ENCODE data around the gene GABBR2.
A peak's percentile ranks its signal among the peaks of the same experiment; 100 is the strongest.

The GABBR2 gene

GRCh38 chr9:98334796-98335195 is 373.9 kb downstream of the GABBR2 start:
- no peak for TF ChIP-seq CTCF (conservative IDR thresholded peaks at IDR 0.05)
- H3K27ac ChIP-seq = no peak overlapping the region

- TF ChIP-seq CTCF (conservative IDR thresholded peaks at IDR 0.05) = no peak
- H3K27ac ChIP-seq = no peak overlapping the region
Measured at GRCh38 chr9:98333703-98334582, 374.8 kb downstream of the GABBR2 start.

GRCh38 chr9:98332405-98332831 is 376.3 kb downstream of the GABBR2 start:
- H3K27ac ChIP-seq = peak overlapping the region; percentile 64
- TF ChIP-seq CTCF (conservative IDR thresholded peaks at IDR 0.05) = no peak

GRCh38 chr9:98331536-98332259 is 377.0 kb downstream of the GABBR2 start:
- TF ChIP-seq CTCF (conservative IDR thresholded peaks at IDR 0.05) = no peak
- H3K27ac ChIP-seq = peak overlapping the region; percentile 64; the same call in 1 of the 2 replicates

GRCh38 chr9:98330831-98331230 is 377.9 kb downstream of the GABBR2 start:
- no peak overlapping the region for H3K27ac ChIP-seq
- no peak for TF ChIP-seq CTCF (conservative IDR thresholded peaks at IDR 0.05)

- TF ChIP-seq CTCF (conservative IDR thresholded peaks at IDR 0.05) = no peak
- H3K27ac ChIP-seq = no peak overlapping the region
Measured at GRCh38 chr9:98329904-98330303, 378.8 kb downstream of the GABBR2 start.

- no peak overlapping the region for H3K27ac ChIP-seq
- no peak for TF ChIP-seq CTCF (conservative IDR thresholded peaks at IDR 0.05)
Measured at GRCh38 chr9:98329281-98329680, 379.5 kb downstream of the GABBR2 start.

Data from VCaP (cell line).